ENCODE results near the gene OGFOD2. TPM values are rescaled to one million over a fixed set of nuclear protein-coding genes. Genes with fewer than 3 reads are reported as not detected.

Gene OGFOD2
- total and polyA plus RNA-seq, 2 donors (not counting 1 experiment from before 2014, with no cell fraction given): 26.7 to 99.3 TPM

DNA sequence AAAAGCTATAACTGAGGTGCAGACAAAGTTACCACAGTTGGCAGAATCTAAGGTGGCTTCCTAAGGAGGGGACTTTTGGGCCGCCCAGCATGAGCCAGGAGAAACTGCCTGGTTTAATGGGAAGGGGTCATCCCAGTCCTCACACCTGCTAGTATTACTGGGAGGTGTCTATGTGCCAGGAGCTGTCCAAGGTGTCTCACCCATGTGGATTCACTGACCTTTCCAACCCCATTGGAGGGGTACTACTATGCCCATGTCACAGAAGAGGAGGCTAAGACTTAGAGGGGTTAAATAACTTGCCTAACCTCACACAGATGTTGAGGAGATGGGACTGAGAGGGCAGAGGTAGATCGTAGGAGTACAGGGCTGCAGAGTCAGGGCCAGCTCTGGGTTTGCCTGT, 19.0 kb upstream of the OGFOD2 start:
- no peak for TF ChIP-seq EZH2 (IDR thresholded peaks at IDR 0.05; ENCODE audit: borderline replicate concordance, insufficient read depth, low read depth, low read length, poor library complexity, severe bottlenecking)
- TF ChIP-seq, protein P1, sequence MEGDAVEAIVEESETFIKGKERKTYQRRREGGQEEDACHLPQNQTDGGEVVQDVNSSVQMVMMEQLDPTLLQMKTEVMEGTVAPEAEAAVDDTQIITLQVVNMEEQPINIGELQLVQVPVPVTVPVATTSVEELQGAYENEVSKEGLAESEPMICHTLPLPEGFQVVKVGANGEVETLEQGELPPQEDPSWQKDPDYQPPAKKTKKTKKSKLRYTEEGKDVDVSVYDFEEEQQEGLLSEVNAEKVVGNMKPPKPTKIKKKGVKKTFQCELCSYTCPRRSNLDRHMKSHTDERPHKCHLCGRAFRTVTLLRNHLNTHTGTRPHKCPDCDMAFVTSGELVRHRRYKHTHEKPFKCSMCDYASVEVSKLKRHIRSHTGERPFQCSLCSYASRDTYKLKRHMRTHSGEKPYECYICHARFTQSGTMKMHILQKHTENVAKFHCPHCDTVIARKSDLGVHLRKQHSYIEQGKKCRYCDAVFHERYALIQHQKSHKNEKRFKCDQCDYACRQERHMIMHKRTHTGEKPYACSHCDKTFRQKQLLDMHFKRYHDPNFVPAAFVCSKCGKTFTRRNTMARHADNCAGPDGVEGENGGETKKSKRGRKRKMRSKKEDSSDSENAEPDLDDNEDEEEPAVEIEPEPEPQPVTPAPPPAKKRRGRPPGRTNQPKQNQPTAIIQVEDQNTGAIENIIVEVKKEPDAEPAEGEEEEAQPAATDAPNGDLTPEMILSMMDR (IDR thresholded peaks at IDR 0.05): no peak
- H3K27ac Mint-ChIP-seq: no peak overlapping the region
- Histone ChIP-seq H3K9me3 (ENCODE audit: control extremely low read depth in 1 of 3, control insufficient read depth in 2 of 3, insufficient read depth in 1 of 3, low read length in 2 of 3) (no peaks in the 10 kb centered on the region), H3K79me2 (ENCODE audit: control insufficient read depth, insufficient read depth, low read length) (peaks cover 12% of the 10 kb centered on the region), H3K27ac (ENCODE audit: low read length in 2 of 2) (no peak overlapping the region), H3K4me1 (ENCODE audit: control insufficient read depth in 2 of 2, insufficient read depth in 2 of 2, low read length in 2 of 2) (peaks cover 6 to 10% of the 10 kb centered on the region in 2 donors), H2AFZ (ENCODE audit: insufficient read depth, low read depth, low read length, poor library complexity, severe bottlenecking) (no peak overlapping the region), H3K27me3 (replicated peaks in 1 of 4; ENCODE audit: control extremely low read depth in 1 of 4, control insufficient read depth in 3 of 4, insufficient read depth in 4 of 4, low read length in 3 of 4) (no peaks in the 10 kb centered on the region), H3K4me3 (ENCODE audit: control extremely low read depth in 1 of 5, extremely low read depth in 1 of 5, insufficient read depth in 1 of 5, low read depth in 2 of 5, low read length in 4 of 5) (no peak overlapping the region), H3K4me2 (replicated peaks; ENCODE audit: low read depth, low read length, poor library complexity, severe bottlenecking) (no peak overlapping the region), H3K36me3 (replicated peaks in 1 of 2; ENCODE audit: control extremely low read depth in 1 of 2, control insufficient read depth in 1 of 2, extremely low read depth in 1 of 2, insufficient read depth in 2 of 2, low read length in 1 of 2) (no peaks in the 10 kb centered on the region), H4K20me1 (ENCODE audit: control insufficient read depth, insufficient read depth, low read length, poor library complexity, severe bottlenecking) (no peaks in the 10 kb centered on the region), H3K9ac (ENCODE audit: low read length) (no peak overlapping the region)
- peaks cover 12% of the 10 kb centered on the region for H3K4me1 Mint-ChIP-seq
- H3K9me3 Mint-ChIP-seq (ENCODE audit: insufficient read depth): no peaks in the 10 kb centered on the region
- ATAC-seq (ENCODE audit: low read depth) (no peak), DNase-seq (no peak)
- H3K27me3 Mint-ChIP-seq: no peaks in the 10 kb centered on the region
- no CpG with 5 or more reads among the region's 2 CpGs for WGBS (ENCODE audit: insufficient coverage)
- intact Hi-C loops (cut with micrococcal nuclease): no loop called here
- no peak overlapping the region for H3K4me3 Mint-ChIP-seq
- ChIA-PET CTCF (interaction anchor here (1.3 to 16.2 kb wide), 6 partner anchors 11 to 284 kb away, joined by 3 to 388 read pairs (median 46); partner anchors contain the start of gene ABCB9), POLR2A (interaction anchor here (1.2 kb wide), 1 partner anchor 10 kb away, joined by 3 read pairs; the partner anchor contains the start of gene ABCB9)

DNA sequence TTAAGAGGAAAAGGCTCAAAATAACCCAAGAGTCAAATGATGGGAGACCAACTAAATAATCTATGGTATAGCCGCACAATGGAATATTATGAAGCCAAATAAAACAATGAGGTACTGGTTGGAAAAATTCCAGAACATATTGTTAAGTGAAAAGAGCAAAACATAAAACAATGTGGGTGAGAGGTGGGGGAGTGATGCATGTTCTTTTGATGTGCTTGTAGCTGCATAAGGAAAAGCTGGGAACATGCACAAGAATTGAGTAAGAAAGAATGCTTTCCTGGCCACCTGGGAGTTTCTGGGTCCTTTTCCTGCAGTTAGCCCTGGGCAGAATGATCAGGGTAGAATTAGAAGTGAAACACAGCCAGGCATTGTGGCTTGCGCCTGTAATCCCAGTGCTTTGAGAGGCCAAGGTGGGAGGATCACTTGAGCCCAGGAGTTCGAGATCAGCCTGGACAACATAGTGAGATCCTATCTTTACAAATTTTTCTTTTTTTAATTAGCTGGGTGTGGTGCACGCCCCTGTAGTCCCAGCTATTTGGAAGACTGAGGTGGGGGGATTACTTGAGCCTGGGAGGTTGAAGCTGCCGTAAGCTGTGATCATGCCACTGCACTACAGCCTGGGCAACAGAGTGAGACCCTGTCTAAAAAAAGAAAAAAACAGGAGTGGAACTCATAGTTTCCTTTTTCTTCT, 16.7 kb upstream of the OGFOD2 start:
- CTCF ChIA-PET: interaction anchor here (0.5 to 16.2 kb wide), 2 partner anchors 13 to 94 kb away, joined by 3 to 388 read pairs; no protein-coding TSS in a partner anchor

More for the DNA sequence above, 16.7 kb upstream of the OGFOD2 start:
- 100% methylated on average over 2 of the region's 5 CpGs for WGBS (ENCODE audit: insufficient coverage)
- Histone ChIP-seq H3K9me3 (ENCODE audit: control extremely low read depth in 1 of 3, control insufficient read depth in 2 of 3, insufficient read depth in 1 of 3, low read length in 2 of 3) (no peaks in the 10 kb centered on the region), H3K4me2 (replicated peaks; ENCODE audit: low read depth, low read length, poor library complexity, severe bottlenecking) (no peak overlapping the region), H3K79me2 (ENCODE audit: control insufficient read depth, insufficient read depth, low read length) (no peaks in the 10 kb centered on the region), H3K27me3 (replicated peaks in 1 of 4; ENCODE audit: control extremely low read depth in 1 of 4, control insufficient read depth in 3 of 4, insufficient read depth in 4 of 4, low read length in 3 of 4) (no peaks in the 10 kb centered on the region), H2AFZ (ENCODE audit: insufficient read depth, low read depth, low read length, poor library complexity, severe bottlenecking) (no peak overlapping the region), H3K4me3 (ENCODE audit: control extremely low read depth in 1 of 5, extremely low read depth in 1 of 5, insufficient read depth in 1 of 5, low read depth in 2 of 5, low read length in 4 of 5) (no peak overlapping the region), H3K27ac (ENCODE audit: low read length in 2 of 2) (no peak overlapping the region), H3K9ac (ENCODE audit: low read length) (no peak overlapping the region), H3K36me3 (replicated peaks in 1 of 2; ENCODE audit: control extremely low read depth in 1 of 2, control insufficient read depth in 1 of 2, extremely low read depth in 1 of 2, insufficient read depth in 2 of 2, low read length in 1 of 2) (no peaks in the 10 kb centered on the region), H3K4me1 (ENCODE audit: control insufficient read depth in 2 of 2, insufficient read depth in 2 of 2, low read length in 2 of 2) (no peaks in the 10 kb centered on the region), H4K20me1 (ENCODE audit: control insufficient read depth, insufficient read depth, low read length, poor library complexity, severe bottlenecking) (no peaks in the 10 kb centered on the region)
- DNase-seq (no peak), ATAC-seq (ENCODE audit: low read depth) (no peak)
- Mint-ChIP-seq H3K27me3 (no peaks in the 10 kb centered on the region), H3K27ac (no peak overlapping the region), H3K4me1 (no peaks in the 10 kb centered on the region), H3K9me3 (ENCODE audit: insufficient read depth) (no peaks in the 10 kb centered on the region), H3K4me3 (no peak overlapping the region)
- intact Hi-C loops (cut with micrococcal nuclease): no loop called here
- no peak for TF ChIP-seq EZH2 (IDR thresholded peaks at IDR 0.05; ENCODE audit: borderline replicate concordance, insufficient read depth, low read depth, low read length, poor library complexity, severe bottlenecking)
- TF ChIP-seq, protein P1 (IDR thresholded peaks at IDR 0.05): no peak
- POLR2A ChIA-PET: interaction anchor here (0.7 kb wide), 1 partner anchor 248 kb away, joined by 8 read pairs; no protein-coding TSS in a partner anchor
